Stimulated activated naive CD8-positive, alpha-beta T cell treated with anti-CD3 and anti-CD28 coated beads, Interleukin-15, Interleukin-2, amounts not matched to agents 100 ng/mL and 50 ng/mL, for 24 hours (primary cell): ENCODE measurements around the gene GTF3C4.

Source experiments
- H3K27ac Mint-ChIP-seq: one replicate; pipeline ENCODE4 v1.8.0; 2021; ENCODE audit warnings: mild to moderate bottlenecking, mixed read lengths
- H3K27me3 Mint-ChIP-seq: one replicate; pipeline ENCODE4 v1.8.0; 2021; ENCODE audit warnings: mixed read lengths
- H3K36me3 Mint-ChIP-seq: one replicate; pipeline ENCODE4 v1.8.0; 2021; ENCODE audit warnings: low read depth, mixed read lengths
- H3K4me1 Mint-ChIP-seq: one replicate; pipeline ENCODE4 v1.8.0; 2021; ENCODE audit warnings: low read depth, mixed read lengths
- H3K4me3 Mint-ChIP-seq: one replicate; pipeline ENCODE4 v1.8.0; 2021; ENCODE audit warnings: mild to moderate bottlenecking, mixed read lengths
- H3K9me3 Mint-ChIP-seq: one replicate; pipeline ENCODE4 v1.8.0; 2021; ENCODE audit warnings: mixed read lengths

GTF3C4 gene

GRCh38 chr9:132638240-132638639, 32.0 kb upstream of the GTF3C4 start:
- H3K4me3 Mint-ChIP-seq = no peak overlapping the region
- H3K4me1 Mint-ChIP-seq = no peaks in the 10 kb centered on the region
- H3K27me3 Mint-ChIP-seq = no peaks in the 10 kb centered on the region
- no peaks in the 10 kb centered on the region for H3K9me3 Mint-ChIP-seq
- H3K36me3 Mint-ChIP-seq = peaks cover 82% of the 10 kb centered on the region
- H3K27ac Mint-ChIP-seq = no peak overlapping the region

- Mint-ChIP-seq H3K36me3 (peaks cover 80% of the 10 kb centered on the region), H3K9me3 (no peaks in the 10 kb centered on the region), H3K27ac (no peak overlapping the region), H3K4me3 (no peak overlapping the region), H3K27me3 (no peaks in the 10 kb centered on the region), H3K4me1 (no peaks in the 10 kb centered on the region)
These were observed 30.9 kb upstream of the GTF3C4 start for GRCh38 chr9:132639322-132639721.

GRCh38 chr9:132641216-132641615, 29.0 kb upstream of the GTF3C4 start:
- no peaks in the 10 kb centered on the region for H3K27me3 Mint-ChIP-seq
- no peak overlapping the region for H3K27ac Mint-ChIP-seq
- H3K4me3 Mint-ChIP-seq = no peak overlapping the region
- no peaks in the 10 kb centered on the region for H3K9me3 Mint-ChIP-seq
- H3K4me1 Mint-ChIP-seq = no peaks in the 10 kb centered on the region
- H3K36me3 Mint-ChIP-seq = peaks cover 87% of the 10 kb centered on the region

GRCh38 chr9:132644251-132644650, 26.0 kb upstream of the GTF3C4 start:
- Mint-ChIP-seq H3K36me3 (peaks cover 94% of the 10 kb centered on the region), H3K9me3 (no peaks in the 10 kb centered on the region), H3K4me3 (no peak overlapping the region), H3K27ac (no peak overlapping the region), H3K4me1 (peaks cover 19% of the 10 kb centered on the region), H3K27me3 (no peaks in the 10 kb centered on the region)

GRCh38 chr9:132645306-132645705, 25.0 kb upstream of the GTF3C4 start:
- H3K4me3 Mint-ChIP-seq = no peak overlapping the region
- no peaks in the 10 kb centered on the region for H3K9me3 Mint-ChIP-seq
- no peak overlapping the region for H3K27ac Mint-ChIP-seq
- peaks cover 19% of the 10 kb centered on the region for H3K4me1 Mint-ChIP-seq
- H3K36me3 Mint-ChIP-seq = peaks cover 94% of the 10 kb centered on the region
- no peaks in the 10 kb centered on the region for H3K27me3 Mint-ChIP-seq

- Mint-ChIP-seq H3K36me3 (peaks cover 94% of the 10 kb centered on the region), H3K27me3 (no peaks in the 10 kb centered on the region), H3K27ac (no peak overlapping the region)
These were observed 24.6 kb upstream of the GTF3C4 start for GRCh38 chr9:132645711-132646110.

GRCh38 chr9:132646726-132647125, 23.5 kb upstream of the GTF3C4 start:
- no peaks in the 10 kb centered on the region for H3K27me3 Mint-ChIP-seq
- H3K27ac Mint-ChIP-seq = peak overlapping the region; percentile 70
- H3K4me1 Mint-ChIP-seq = peaks cover 19% of the 10 kb centered on the region
- H3K36me3 Mint-ChIP-seq = peaks cover 88% of the 10 kb centered on the region
- H3K9me3 Mint-ChIP-seq = no peaks in the 10 kb centered on the region
- no peak overlapping the region for H3K4me3 Mint-ChIP-seq

More at GRCh38 chr9:132645711-132646110, 24.6 kb upstream of the GTF3C4 start:
- H3K9me3 Mint-ChIP-seq = no peaks in the 10 kb centered on the region
- peaks cover 19% of the 10 kb centered on the region for H3K4me1 Mint-ChIP-seq
- no peak overlapping the region for H3K4me3 Mint-ChIP-seq

- H3K36me3 Mint-ChIP-seq = peaks cover 84% of the 10 kb centered on the region
- no peaks in the 10 kb centered on the region for H3K27me3 Mint-ChIP-seq
These were observed 22.9 kb upstream of the GTF3C4 start for GRCh38 chr9:132647355-132647754.

GRCh38 chr9:132647806-132648205, 22.5 kb upstream of the GTF3C4 start:
- Mint-ChIP-seq H3K4me3 (no peak overlapping the region), H3K9me3 (no peaks in the 10 kb centered on the region), H3K27ac (peak overlapping the region; percentile 70)

More at GRCh38 chr9:132647355-132647754, 22.9 kb upstream of the GTF3C4 start:
- Mint-ChIP-seq H3K27ac (peak overlapping the region; percentile 70), H3K4me1 (peaks cover 19% of the 10 kb centered on the region), H3K9me3 (no peaks in the 10 kb centered on the region), H3K4me3 (peak overlapping the region; percentile 26)

GRCh38 chr9:132648283-132648682, 22.0 kb upstream of the GTF3C4 start:
- Mint-ChIP-seq H3K9me3 (no peaks in the 10 kb centered on the region), H3K4me1 (peaks cover 19% of the 10 kb centered on the region), H3K36me3 (peaks cover 81% of the 10 kb centered on the region), H3K4me3 (no peak overlapping the region), H3K27me3 (no peaks in the 10 kb centered on the region), H3K27ac (no peak overlapping the region)

More at GRCh38 chr9:132647806-132648205, 22.5 kb upstream of the GTF3C4 start:
- H3K36me3 Mint-ChIP-seq = peaks cover 84% of the 10 kb centered on the region
- peaks cover 19% of the 10 kb centered on the region for H3K4me1 Mint-ChIP-seq
- no peaks in the 10 kb centered on the region for H3K27me3 Mint-ChIP-seq

GRCh38 chr9:132648685-132649084, 21.6 kb upstream of the GTF3C4 start:
- Mint-ChIP-seq H3K4me3 (no peak overlapping the region), H3K9me3 (no peaks in the 10 kb centered on the region), H3K27me3 (no peaks in the 10 kb centered on the region), H3K36me3 (peaks cover 77% of the 10 kb centered on the region), H3K27ac (no peak overlapping the region), H3K4me1 (peaks cover 19% of the 10 kb centered on the region)

GRCh38 chr9:132651259-132651658, 19.0 kb upstream of the GTF3C4 start:
- H3K27me3 Mint-ChIP-seq = no peaks in the 10 kb centered on the region
- no peaks in the 10 kb centered on the region for H3K9me3 Mint-ChIP-seq
- peaks cover 19% of the 10 kb centered on the region for H3K4me1 Mint-ChIP-seq
- H3K27ac Mint-ChIP-seq = no peak overlapping the region
- H3K36me3 Mint-ChIP-seq = peaks cover 71% of the 10 kb centered on the region
- H3K4me3 Mint-ChIP-seq = no peak overlapping the region

- Mint-ChIP-seq H3K27ac (no peak overlapping the region), H3K27me3 (no peaks in the 10 kb centered on the region), H3K4me1 (no peaks in the 10 kb centered on the region), H3K9me3 (no peaks in the 10 kb centered on the region), H3K36me3 (peaks cover 67% of the 10 kb centered on the region), H3K4me3 (no peak overlapping the region)
These were observed 14.0 kb upstream of the GTF3C4 start for GRCh38 chr9:132656299-132656698.

GRCh38 chr9:132662152-132662945, 7.9 kb upstream of the GTF3C4 start:
- Mint-ChIP-seq H3K4me3 (no peak overlapping the region), H3K4me1 (peaks cover 6% of the 10 kb centered on the region), H3K36me3 (peaks cover 32% of the 10 kb centered on the region), H3K9me3 (no peaks in the 10 kb centered on the region), H3K27me3 (no peaks in the 10 kb centered on the region), H3K27ac (peak overlapping the region; percentile 10)

- Mint-ChIP-seq H3K9me3 (no peaks in the 10 kb centered on the region), H3K4me1 (peaks cover 13% of the 10 kb centered on the region), H3K4me3 (no peak overlapping the region), H3K27ac (no peak overlapping the region), H3K27me3 (no peaks in the 10 kb centered on the region), H3K36me3 (peaks cover 33% of the 10 kb centered on the region)
These were observed 7.1 kb upstream of the GTF3C4 start for GRCh38 chr9:132663117-132663516.

- Mint-ChIP-seq H3K4me1 (peaks cover 21% of the 10 kb centered on the region), H3K36me3 (peaks cover 30% of the 10 kb centered on the region), H3K27ac (no peak overlapping the region), H3K4me3 (no peak overlapping the region), H3K27me3 (no peaks in the 10 kb centered on the region), H3K9me3 (no peaks in the 10 kb centered on the region)
These were observed 6.4 kb upstream of the GTF3C4 start for GRCh38 chr9:132663851-132664250.
